SK-N-SH treated with all-trans-retinoic acid at 6 μM for 48 hours (cell line): ENCODE results near the gene PANX1.
A peak's percentile ranks its signal among the peaks of the same experiment; 100 is the strongest.

Experiments
- ATAC-seq: fragments of 200-7000 bp; cut with Tn5 transposase; 3 replicates; pipeline ENCODE4 v1.9.1; 2020; ENCODE audit warnings: mild to moderate bottlenecking, moderate library complexity
- ARNTL ChIP-seq: fragments of 450-650 bp; formaldehyde crosslinking; IDR thresholded peaks from 2 replicates; pipeline ENCODE4 v1.5.0; 2020; ENCODE audit warnings: low read depth, mild to moderate bottlenecking, moderate library complexity, borderline replicate concordance
- BACH2 ChIP-seq: fragments of 250-450 bp; sonication (Bioruptor Pico); IDR thresholded peaks from 2 replicates; pipeline ENCODE4 v1.9.0; 2021; ENCODE audit warnings: mild to moderate bottlenecking, borderline replicate concordance
- CSDC2 ChIP-seq: fragments of 250-450 bp; sonication (Bioruptor Pico); IDR thresholded peaks from 2 replicates; pipeline ENCODE4 v1.5.0; 2020; ENCODE audit warnings: mild to moderate bottlenecking, moderate library complexity
- ESRRG ChIP-seq: fragments of 250-450 bp; sonication (Bioruptor Pico); IDR thresholded peaks from 2 replicates; pipeline ENCODE4 v1.6.1; 2021; ENCODE audit warnings: mild to moderate bottlenecking
- GLIS3 ChIP-seq: fragments of 250-450 bp; sonication (Bioruptor Pico); IDR thresholded peaks from 2 replicates; pipeline ENCODE4 v1.5.0; 2020; ENCODE audit warnings: mild to moderate bottlenecking, moderate library complexity
- OSR1 ChIP-seq: fragments of 250-450 bp; sonication (Bioruptor Pico); IDR thresholded peaks from 2 replicates; pipeline ENCODE4 v1.8.0; 2022; ENCODE audit warnings: moderate library complexity, mild to moderate bottlenecking, inconsistent platforms
- PPARA ChIP-seq: fragments of 250-450 bp; sonication (Bioruptor Pico); IDR thresholded peaks from 2 replicates; pipeline ENCODE4 v1.5.0; 2020; ENCODE audit warnings: mild to moderate bottlenecking, borderline replicate concordance
- RARB ChIP-seq: fragments of 250-450 bp; sonication (Bioruptor Pico); IDR thresholded peaks from 2 replicates; pipeline ENCODE4 v1.8.0; 2021; ENCODE audit warnings: mild to moderate bottlenecking, moderate library complexity
- SNAI2 ChIP-seq: fragments of 250-450 bp; sonication (Bioruptor Pico); IDR thresholded peaks from 2 replicates; pipeline ENCODE4 v1.5.0; 2020; ENCODE audit warnings: mild to moderate bottlenecking, moderate library complexity
- TCF4 ChIP-seq: fragments of 250-450 bp; sonication (Bioruptor Pico); IDR thresholded peaks from 2 replicates; pipeline ENCODE4 v1.8.0; 2021; ENCODE audit warnings: mild to moderate bottlenecking, moderate library complexity, borderline replicate concordance
- TOX ChIP-seq: fragments of 250-450 bp; sonication (Bioruptor Pico); IDR thresholded peaks from 2 replicates; pipeline ENCODE4 v1.8.0; 2021; ENCODE audit warnings: mild to moderate bottlenecking, moderate library complexity, borderline replicate concordance
- ZFP3 ChIP-seq: fragments of 250-450 bp; sonication (Bioruptor Pico); IDR thresholded peaks from 2 replicates; pipeline ENCODE4 v1.5.0; 2020; ENCODE audit warnings: mild to moderate bottlenecking, moderate library complexity
- ZFP30 ChIP-seq: fragments of 450-650 bp; formaldehyde crosslinking; IDR thresholded peaks from 2 replicates; pipeline ENCODE4 v1.5.0; 2022; ENCODE audit warnings: mild to moderate bottlenecking, moderate library complexity
- ZNF565 ChIP-seq: fragments of 450-650 bp; formaldehyde crosslinking; conservative IDR thresholded peaks from 2 replicates; pipeline ENCODE4 v1.5.0; 2020; ENCODE audit warnings: low read depth, mild to moderate bottlenecking, moderate library complexity
- ZNF70 ChIP-seq: fragments of 450-650 bp; formaldehyde crosslinking; IDR thresholded peaks from 2 replicates; pipeline ENCODE4 v1.5.0; 2020; ENCODE audit warnings: mild to moderate bottlenecking, moderate library complexity
- ZNF8 ChIP-seq: fragments of 450-650 bp; formaldehyde crosslinking; IDR thresholded peaks from 2 replicates; pipeline ENCODE4 v1.5.0; 2020; ENCODE audit warnings: mild to moderate bottlenecking, moderate library complexity
- TF ChIP-seq, protein P1 (sequence below): fragments of 250-450 bp; sonication (Bioruptor Pico); IDR thresholded peaks from 2 replicates; pipeline ENCODE4 v1.8.0; 2020; ENCODE audit warnings: mild to moderate bottlenecking, moderate library complexity, borderline replicate concordance
- TF ChIP-seq, protein P2 (sequence below): fragments of 250-450 bp; sonication (Bioruptor Pico); IDR thresholded peaks from 2 replicates; pipeline ENCODE4 v1.8.0; 2021; ENCODE audit warnings: low read depth, mild to moderate bottlenecking, moderate library complexity, borderline replicate concordance
- TF ChIP-seq, protein P3 (sequence below): fragments of 250-450 bp; sonication (Bioruptor Pico); IDR thresholded peaks from 2 replicates; pipeline ENCODE4 v1.5.1; 2021; ENCODE audit warnings: mild to moderate bottlenecking, moderate library complexity
- TF ChIP-seq, protein P4 (sequence below): fragments of 250-450 bp; sonication (Bioruptor Pico); IDR thresholded peaks from 2 replicates; pipeline ENCODE4 v1.5.1; 2020; ENCODE audit warnings: low read depth, mild to moderate bottlenecking, moderate library complexity
- TF ChIP-seq, protein P5 (sequence below): fragments of 250-450 bp; sonication (Bioruptor Pico); IDR thresholded peaks from 2 replicates; pipeline ENCODE4 v1.5.0; 2020; ENCODE audit warnings: mild to moderate bottlenecking, moderate library complexity

PANX1 gene

DNA sequence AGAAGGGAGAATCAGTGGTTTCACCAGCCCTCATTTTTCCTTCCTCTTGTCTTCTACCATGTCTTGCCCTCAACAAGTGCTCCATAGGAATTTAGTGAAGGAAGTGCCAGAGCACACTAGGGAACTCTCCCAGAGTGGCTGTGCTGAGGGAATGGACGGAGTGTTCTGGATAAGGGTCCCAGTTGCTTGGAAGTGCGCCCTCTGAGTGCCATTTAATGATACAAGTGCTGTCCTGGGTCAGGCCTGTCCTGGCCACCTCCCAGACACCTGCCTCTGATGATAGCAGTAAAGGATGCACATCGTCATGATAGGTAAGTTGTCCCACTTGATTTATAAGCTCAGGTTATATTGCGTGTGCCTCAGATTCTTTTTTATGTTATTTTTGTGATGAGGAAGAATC, 5.1 kb downstream of the PANX1 start:
- no peak for TF ChIP-seq ZNF8 (CRISPR knock-in tag)
- TF ChIP-seq ESRRG (CRISPR knock-in tag): no peak
- TF ChIP-seq, protein P1, sequence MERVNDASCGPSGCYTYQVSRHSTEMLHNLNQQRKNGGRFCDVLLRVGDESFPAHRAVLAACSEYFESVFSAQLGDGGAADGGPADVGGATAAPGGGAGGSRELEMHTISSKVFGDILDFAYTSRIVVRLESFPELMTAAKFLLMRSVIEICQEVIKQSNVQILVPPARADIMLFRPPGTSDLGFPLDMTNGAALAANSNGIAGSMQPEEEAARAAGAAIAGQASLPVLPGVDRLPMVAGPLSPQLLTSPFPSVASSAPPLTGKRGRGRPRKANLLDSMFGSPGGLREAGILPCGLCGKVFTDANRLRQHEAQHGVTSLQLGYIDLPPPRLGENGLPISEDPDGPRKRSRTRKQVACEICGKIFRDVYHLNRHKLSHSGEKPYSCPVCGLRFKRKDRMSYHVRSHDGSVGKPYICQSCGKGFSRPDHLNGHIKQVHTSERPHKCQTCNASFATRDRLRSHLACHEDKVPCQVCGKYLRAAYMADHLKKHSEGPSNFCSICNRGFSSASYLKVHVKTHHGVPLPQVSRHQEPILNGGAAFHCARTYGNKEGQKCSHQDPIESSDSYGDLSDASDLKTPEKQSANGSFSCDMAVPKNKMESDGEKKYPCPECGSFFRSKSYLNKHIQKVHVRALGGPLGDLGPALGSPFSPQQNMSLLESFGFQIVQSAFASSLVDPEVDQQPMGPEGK (CRISPR knock-in tag): no peak
- no peak for TF ChIP-seq BACH2 (CRISPR knock-in tag)
- no peak for ATAC-seq

DNA sequence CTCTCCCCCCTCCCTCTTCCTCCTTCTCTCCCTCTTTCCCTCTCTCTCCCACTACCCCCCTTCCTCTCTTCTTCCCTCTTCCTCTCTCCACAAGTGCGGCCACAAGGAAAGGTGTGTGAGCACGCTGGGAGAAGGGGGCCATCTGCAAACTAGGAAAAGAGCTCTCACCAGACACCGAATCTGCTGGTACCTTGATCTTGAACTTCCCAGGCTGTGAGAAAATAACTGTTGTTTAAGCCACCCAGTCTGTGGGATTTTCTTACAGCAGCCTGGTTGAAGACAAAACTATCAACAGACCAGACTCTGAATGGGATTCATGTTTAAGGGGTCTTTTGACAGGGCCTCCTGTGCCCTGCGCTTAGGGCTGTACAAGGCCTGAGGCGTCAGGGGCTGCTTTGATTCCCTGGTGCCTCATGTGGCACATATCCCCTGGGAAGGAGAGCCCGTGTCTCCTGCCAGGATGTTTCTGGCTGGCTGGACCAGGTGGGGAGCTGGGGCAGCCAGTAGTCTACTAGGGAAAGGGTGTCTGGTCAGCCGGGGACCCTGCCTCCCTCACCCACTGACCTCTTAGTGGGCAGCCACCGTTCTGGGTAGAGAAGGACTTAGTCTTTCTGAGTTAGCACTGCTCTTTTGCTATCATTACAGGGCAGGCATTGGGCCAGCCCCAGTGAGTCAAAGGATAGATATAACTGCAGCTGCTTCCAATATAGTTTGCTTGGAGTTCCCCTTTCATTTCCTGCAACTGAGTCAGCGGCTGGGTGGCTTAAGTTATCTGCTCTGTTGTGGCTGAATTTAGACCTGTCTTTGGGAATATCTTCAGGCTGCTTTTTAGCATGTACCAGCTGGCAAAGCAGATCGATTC, 6.2 kb downstream of the PANX1 start:
- TF ChIP-seq, protein P1 (CRISPR knock-in tag): no peak
- TF ChIP-seq OSR1 (no peak), PPARA (no peak), ZNF8 (CRISPR knock-in tag) (no peak), BACH2 (CRISPR knock-in tag) (no peak), ZNF565 (CRISPR knock-in tag) (no peak), ZFP30 (CRISPR knock-in tag) (no peak), GLIS3 (CRISPR knock-in tag) (no peak)
- ATAC-seq: peak; percentile 83

DNA sequence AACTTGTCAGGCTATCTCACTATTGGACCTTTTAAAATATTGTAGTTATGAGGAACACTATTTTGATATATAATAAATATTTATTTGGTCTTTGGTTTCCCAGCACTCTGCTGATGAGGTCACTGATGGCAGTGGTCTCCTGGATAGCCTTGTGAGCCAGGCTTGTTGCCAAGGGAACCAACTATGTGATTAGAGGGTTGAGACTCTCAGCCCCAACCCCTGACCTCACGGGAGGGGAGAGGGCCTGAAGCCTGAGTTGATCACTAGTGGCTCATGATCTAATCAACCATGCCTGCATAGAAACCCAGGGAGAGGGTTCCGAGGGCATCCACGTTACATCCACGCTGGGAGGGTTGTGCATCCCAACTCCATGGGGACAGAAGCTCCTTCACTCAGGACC, 10.8 kb downstream of the PANX1 start:
- TF ChIP-seq ZFP3 (CRISPR knock-in tag) (no peak), OSR1 (no peak), GLIS3 (CRISPR knock-in tag) (no peak), SNAI2 (CRISPR knock-in tag) (no peak), ZNF565 (CRISPR knock-in tag) (no peak), TOX (CRISPR knock-in tag) (no peak), CSDC2 (CRISPR knock-in tag) (no peak), PPARA (no peak), ZNF70 (CRISPR knock-in tag) (no peak), ZFP30 (CRISPR knock-in tag) (no peak), ZNF8 (CRISPR knock-in tag) (no peak), RARB (CRISPR knock-in tag) (no peak), ARNTL (CRISPR knock-in tag) (no peak), TCF4 (CRISPR knock-in tag) (no peak), ESRRG (CRISPR knock-in tag) (no peak)
- TF ChIP-seq, protein P2, sequence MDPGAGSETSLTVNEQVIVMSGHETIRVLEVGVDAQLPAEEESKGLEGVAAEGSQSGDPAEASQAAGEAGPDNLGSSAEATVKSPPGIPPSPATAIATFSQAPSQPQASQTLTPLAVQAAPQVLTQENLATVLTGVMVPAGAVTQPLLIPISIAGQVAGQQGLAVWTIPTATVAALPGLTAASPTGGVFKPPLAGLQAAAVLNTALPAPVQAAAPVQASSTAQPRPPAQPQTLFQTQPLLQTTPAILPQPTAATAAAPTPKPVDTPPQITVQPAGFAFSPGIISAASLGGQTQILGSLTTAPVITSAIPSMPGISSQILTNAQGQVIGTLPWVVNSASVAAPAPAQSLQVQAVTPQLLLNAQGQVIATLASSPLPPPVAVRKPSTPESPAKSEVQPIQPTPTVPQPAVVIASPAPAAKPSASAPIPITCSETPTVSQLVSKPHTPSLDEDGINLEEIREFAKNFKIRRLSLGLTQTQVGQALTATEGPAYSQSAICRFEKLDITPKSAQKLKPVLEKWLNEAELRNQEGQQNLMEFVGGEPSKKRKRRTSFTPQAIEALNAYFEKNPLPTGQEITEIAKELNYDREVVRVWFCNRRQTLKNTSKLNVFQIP (CRISPR knock-in tag): no peak
- TF ChIP-seq, protein P3, sequence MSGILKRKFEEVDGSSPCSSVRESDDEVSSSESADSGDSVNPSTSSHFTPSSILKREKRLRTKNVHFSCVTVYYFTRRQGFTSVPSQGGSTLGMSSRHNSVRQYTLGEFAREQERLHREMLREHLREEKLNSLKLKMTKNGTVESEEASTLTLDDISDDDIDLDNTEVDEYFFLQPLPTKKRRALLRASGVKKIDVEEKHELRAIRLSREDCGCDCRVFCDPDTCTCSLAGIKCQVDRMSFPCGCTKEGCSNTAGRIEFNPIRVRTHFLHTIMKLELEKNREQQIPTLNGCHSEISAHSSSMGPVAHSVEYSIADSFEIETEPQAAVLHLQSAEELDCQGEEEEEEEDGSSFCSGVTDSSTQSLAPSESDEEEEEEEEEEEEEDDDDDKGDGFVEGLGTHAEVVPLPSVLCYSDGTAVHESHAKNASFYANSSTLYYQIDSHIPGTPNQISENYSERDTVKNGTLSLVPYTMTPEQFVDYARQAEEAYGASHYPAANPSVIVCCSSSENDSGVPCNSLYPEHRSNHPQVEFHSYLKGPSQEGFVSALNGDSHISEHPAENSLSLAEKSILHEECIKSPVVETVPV (CRISPR knock-in tag): no peak
- TF ChIP-seq, protein P4, sequence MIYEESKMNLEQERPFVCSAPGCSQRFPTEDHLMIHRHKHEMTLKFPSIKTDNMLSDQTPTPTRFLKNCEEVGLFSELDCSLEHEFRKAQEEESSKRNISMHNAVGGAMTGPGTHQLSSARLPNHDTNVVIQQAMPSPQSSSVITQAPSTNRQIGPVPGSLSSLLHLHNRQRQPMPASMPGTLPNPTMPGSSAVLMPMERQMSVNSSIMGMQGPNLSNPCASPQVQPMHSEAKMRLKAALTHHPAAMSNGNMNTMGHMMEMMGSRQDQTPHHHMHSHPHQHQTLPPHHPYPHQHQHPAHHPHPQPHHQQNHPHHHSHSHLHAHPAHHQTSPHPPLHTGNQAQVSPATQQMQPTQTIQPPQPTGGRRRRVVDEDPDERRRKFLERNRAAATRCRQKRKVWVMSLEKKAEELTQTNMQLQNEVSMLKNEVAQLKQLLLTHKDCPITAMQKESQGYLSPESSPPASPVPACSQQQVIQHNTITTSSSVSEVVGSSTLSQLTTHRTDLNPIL (CRISPR knock-in tag): no peak
- TF ChIP-seq, protein P5, sequence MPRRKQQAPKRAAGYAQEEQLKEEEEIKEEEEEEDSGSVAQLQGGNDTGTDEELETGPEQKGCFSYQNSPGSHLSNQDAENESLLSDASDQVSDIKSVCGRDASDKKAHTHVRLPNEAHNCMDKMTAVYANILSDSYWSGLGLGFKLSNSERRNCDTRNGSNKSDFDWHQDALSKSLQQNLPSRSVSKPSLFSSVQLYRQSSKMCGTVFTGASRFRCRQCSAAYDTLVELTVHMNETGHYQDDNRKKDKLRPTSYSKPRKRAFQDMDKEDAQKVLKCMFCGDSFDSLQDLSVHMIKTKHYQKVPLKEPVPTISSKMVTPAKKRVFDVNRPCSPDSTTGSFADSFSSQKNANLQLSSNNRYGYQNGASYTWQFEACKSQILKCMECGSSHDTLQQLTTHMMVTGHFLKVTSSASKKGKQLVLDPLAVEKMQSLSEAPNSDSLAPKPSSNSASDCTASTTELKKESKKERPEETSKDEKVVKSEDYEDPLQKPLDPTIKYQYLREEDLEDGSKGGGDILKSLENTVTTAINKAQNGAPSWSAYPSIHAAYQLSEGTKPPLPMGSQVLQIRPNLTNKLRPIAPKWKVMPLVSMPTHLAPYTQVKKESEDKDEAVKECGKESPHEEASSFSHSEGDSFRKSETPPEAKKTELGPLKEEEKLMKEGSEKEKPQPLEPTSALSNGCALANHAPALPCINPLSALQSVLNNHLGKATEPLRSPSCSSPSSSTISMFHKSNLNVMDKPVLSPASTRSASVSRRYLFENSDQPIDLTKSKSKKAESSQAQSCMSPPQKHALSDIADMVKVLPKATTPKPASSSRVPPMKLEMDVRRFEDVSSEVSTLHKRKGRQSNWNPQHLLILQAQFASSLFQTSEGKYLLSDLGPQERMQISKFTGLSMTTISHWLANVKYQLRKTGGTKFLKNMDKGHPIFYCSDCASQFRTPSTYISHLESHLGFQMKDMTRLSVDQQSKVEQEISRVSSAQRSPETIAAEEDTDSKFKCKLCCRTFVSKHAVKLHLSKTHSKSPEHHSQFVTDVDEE: no peak
- ATAC-seq: no peak
